ENCODE results near the gene ZGRF1. TPM values are rescaled to one million over a fixed set of nuclear protein-coding genes. Genes with fewer than 3 reads are reported as not detected.

Gene ZGRF1, protein sequence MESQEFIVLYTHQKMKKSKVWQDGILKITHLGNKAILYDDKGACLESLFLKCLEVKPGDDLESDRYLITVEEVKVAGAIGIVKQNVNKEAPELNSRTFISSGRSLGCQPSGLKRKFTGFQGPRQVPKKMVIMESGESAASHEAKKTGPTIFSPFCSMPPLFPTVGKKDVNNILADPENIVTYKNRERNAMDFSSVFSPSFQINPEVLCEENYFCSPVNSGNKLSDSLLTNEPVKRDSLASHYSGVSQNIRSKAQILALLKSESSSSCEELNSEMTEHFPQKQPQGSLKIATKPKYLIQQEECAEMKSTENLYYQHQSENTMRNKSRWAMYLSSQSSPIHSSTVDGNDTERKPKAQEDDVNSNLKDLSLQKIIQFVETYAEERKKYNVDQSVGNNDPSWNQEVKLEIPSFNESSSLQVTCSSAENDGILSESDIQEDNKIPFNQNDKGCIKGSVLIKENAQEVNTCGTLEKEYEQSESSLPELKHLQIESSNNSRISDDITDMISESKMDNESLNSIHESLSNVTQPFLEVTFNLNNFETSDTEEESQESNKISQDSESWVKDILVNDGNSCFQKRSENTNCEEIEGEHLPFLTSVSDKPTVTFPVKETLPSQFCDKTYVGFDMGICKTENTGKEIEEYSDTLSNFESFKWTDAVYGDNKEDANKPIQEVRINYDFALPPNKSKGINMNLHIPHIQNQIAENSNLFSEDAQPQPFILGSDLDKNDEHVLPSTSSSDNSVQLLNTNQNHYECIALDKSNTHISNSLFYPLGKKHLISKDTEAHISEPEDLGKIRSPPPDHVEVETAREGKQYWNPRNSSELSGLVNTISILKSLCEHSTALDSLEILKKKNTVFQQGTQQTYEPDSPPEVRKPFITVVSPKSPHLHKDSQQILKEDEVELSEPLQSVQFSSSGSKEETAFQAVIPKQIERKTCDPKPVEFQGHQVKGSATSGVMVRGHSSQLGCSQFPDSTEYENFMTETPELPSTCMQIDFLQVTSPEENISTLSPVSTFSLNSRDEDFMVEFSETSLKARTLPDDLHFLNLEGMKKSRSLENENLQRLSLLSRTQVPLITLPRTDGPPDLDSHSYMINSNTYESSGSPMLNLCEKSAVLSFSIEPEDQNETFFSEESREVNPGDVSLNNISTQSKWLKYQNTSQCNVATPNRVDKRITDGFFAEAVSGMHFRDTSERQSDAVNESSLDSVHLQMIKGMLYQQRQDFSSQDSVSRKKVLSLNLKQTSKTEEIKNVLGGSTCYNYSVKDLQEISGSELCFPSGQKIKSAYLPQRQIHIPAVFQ (N-terminal part only)
- total RNA-seq: 1 to 10 TPM; 4.9 to 9.4 (median 5.0) TPM

DNA sequence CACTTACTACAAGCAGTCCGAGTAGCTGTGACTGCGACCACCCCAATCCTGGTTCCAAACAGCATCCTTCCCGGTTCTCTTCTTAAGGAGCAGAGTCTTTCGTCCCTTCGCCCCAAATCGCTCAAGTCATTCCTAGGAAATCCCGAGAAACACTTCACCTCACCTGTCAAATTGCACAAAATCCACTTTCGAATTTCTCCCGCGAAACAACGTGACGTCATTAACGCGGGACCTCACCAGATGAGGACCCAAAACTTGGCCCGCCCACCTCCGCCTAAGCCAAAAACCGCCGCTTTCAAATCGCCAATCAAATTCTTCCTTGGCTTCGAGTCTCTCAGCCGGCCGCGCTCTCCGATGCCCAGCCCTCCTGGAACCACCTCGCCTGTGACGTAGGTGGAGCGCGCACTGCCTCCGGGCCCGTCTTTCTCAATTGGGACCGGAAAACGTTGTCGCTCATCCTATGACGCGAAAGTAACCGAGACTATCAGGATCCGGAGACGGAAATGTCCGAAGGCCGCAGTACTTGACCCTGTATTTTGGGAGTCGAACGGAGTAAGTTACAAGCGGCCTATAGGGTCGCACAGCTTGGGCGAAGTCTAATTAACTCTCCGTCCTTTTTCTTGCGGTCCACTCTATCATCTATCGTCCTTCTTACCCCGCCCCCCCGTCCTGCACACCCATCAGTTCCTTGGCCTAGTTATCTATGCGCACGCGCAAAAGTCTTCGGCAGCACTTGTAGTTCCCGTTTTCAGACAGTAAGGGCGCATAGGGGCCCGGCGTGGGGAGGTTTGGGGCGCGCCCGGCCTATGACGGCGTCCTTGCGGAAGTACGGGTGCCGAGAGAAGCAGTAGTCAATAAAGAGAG lies at the start of gene ZGRF1, which contains the start of gene LARP7:
TSS of gene ZGRF1 (minus strand) at position 222 of the 864 bp plus-strand sequence. CDS start 3,733 bp downstream, outside the sequence.
TSS of gene LARP7 (plus strand) at position 456 of the 864 bp plus-strand sequence. CDS start 7,527 bp downstream, outside the sequence.
- peak within 1 kb of the TSS; percentile 98 for H3K27ac ChIP-seq
- H3K4me1 ChIP-seq: peaks cover 0 to 9% of the 10 kb centered on the region in 2 donors
- H3K9me3 ChIP-seq: no peaks in the 10 kb centered on the region
- no peaks in the 10 kb centered on the region for H3K27me3 ChIP-seq
- peak; percentile 99 for DNase-seq (ENCODE audit: low spot score in 2 of 2)
- H3K36me3 ChIP-seq: no peaks in the 10 kb centered on the region
- TF ChIP-seq POLR2A (IDR thresholded peaks at IDR 0.05) (peak; percentile 8), POLR2AphosphoS5 (IDR thresholded peaks at IDR 0.05) (peak; percentile 63 to 82 (median 77))
- TF ChIP-seq, protein P1, sequence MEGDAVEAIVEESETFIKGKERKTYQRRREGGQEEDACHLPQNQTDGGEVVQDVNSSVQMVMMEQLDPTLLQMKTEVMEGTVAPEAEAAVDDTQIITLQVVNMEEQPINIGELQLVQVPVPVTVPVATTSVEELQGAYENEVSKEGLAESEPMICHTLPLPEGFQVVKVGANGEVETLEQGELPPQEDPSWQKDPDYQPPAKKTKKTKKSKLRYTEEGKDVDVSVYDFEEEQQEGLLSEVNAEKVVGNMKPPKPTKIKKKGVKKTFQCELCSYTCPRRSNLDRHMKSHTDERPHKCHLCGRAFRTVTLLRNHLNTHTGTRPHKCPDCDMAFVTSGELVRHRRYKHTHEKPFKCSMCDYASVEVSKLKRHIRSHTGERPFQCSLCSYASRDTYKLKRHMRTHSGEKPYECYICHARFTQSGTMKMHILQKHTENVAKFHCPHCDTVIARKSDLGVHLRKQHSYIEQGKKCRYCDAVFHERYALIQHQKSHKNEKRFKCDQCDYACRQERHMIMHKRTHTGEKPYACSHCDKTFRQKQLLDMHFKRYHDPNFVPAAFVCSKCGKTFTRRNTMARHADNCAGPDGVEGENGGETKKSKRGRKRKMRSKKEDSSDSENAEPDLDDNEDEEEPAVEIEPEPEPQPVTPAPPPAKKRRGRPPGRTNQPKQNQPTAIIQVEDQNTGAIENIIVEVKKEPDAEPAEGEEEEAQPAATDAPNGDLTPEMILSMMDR (IDR thresholded peaks at IDR 0.05): peak; percentile 95 to 100 (median 98)
- H3K4me3 ChIP-seq: peak within 1 kb of the TSS; percentile 49 to 75 (median 63)
- intact Hi-C loops (cut with DNase I; ENCODE audit: low total_unique reads): no loop called here

DNA sequence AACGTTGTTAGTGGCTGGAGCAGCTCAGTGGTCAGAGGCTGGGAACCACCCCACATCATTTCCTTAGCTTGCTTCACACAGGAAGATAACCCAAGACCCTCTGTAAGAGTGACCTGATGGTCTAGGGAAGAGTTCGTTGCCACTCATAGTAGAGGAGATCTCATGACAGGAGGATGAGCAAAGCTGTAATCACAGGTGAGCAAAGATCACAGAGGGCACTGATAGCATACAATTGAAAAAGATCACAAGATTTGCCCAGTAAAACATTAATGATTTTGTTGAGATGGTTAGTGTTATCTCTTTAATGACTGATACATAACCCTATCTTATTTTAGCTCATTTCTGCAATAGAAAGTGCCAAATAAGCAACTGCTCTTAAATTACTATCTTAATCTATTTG lies 44.3 kb upstream of the ZGRF1 start:
- Histone ChIP-seq H3K9me3 (no peaks in the 10 kb centered on the region), H3K27ac (no peak overlapping the region), H3K4me3 (no peak overlapping the region), H3K36me3 (no peaks in the 10 kb centered on the region), H3K27me3 (no peaks in the 10 kb centered on the region), H3K4me1 (no peaks in the 10 kb centered on the region)
- intact Hi-C loops (cut with DNase I; ENCODE audit: low total_unique reads): no loop called here
- DNase-seq (ENCODE audit: low spot score in 2 of 2): no peak
- TF ChIP-seq, protein P1 (IDR thresholded peaks at IDR 0.05): no peak
- TF ChIP-seq POLR2A (IDR thresholded peaks at IDR 0.05) (no peak), POLR2AphosphoS5 (IDR thresholded peaks at IDR 0.05) (no peak)

DNA sequence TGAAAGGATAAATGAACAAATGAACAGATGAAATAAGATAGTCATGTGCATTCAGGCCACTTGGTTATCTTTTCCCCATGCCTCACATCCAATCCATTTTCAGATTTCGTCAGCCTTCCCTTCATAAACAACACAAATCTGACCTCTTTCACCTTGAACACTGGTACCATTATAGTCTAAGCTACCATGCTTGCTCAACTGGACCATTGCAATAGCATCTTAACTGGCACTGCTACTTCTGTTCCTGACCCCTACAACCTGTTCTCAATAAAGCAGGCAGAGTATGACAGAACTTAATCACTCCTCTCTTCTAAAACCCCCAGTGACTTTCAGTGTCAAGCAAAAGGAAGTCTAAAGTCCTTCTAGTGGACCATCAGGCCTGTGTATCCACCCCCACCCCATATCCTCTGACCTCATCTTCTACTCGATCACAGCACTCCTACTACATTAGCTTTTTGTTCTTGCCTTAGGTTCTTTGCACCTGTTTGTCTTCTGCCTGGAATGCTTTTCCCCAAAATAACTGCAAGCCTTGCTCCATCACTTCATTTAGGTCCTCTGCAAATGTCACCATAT lies 40.9 kb upstream of the ZGRF1 start:
- H3K4me3 ChIP-seq: no peak overlapping the region
- no peak for DNase-seq (ENCODE audit: low spot score in 2 of 2)
- no peaks in the 10 kb centered on the region for H3K36me3 ChIP-seq
- no peak for TF ChIP-seq POLR2AphosphoS5 (IDR thresholded peaks at IDR 0.05)
- TF ChIP-seq, protein P1 (IDR thresholded peaks at IDR 0.05): no peak
- H3K4me1 ChIP-seq: no peaks in the 10 kb centered on the region
- no peak overlapping the region for H3K27ac ChIP-seq
- intact Hi-C loops (cut with DNase I; ENCODE audit: low total_unique reads): no loop called here
- H3K9me3 ChIP-seq: no peaks in the 10 kb centered on the region
- H3K27me3 ChIP-seq: no peaks in the 10 kb centered on the region

DNA sequence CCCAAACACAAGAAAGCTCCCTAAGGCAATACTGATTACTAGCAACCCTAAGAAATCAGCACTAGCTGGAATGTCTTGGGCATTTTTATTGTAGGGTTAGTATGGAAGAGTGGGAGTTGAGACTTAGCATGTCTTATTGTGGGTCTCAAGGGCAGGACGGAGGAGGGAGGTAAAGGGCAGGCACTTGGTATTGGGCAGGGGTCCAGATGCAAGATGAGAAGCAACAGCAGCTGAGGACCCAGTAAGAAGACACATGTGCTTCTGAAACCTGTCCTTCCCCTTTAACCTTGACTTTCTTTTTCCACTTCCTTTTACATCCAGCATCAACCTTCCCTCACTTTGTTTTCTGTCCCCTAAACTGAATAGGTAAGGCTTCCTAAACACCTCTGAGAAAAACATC lies 37.7 kb upstream of the ZGRF1 start:
- Histone ChIP-seq H3K4me1 (no peaks in the 10 kb centered on the region), H3K4me3 (no peak overlapping the region), H3K9me3 (no peaks in the 10 kb centered on the region), H3K27me3 (no peaks in the 10 kb centered on the region), H3K36me3 (no peaks in the 10 kb centered on the region), H3K27ac (no peak overlapping the region)
- intact Hi-C loops (cut with DNase I; ENCODE audit: low total_unique reads): no loop called here
- TF ChIP-seq, protein P1 (IDR thresholded peaks at IDR 0.05): no peak
- TF ChIP-seq POLR2AphosphoS5 (IDR thresholded peaks at IDR 0.05): no peak
- no peak for TF ChIP-seq POLR2A (IDR thresholded peaks at IDR 0.05)
- DNase-seq (ENCODE audit: low spot score in 2 of 2): no peak
